Trophoblast cell (in vitro differentiated cells and primary cell): ENCODE measurements around the gene A1CF.
A peak's percentile ranks its signal among the peaks of the same experiment; 100 is the strongest.
"Not testable (repeated sequence)": the region's sequence is repeated elsewhere in the genome, so short reads cannot be mapped to it uniquely, and the experiment has no call there.

Experiments used
- DNase-seq, 2 donors: peaks; one replicate each; pipeline ENCODE4 v3.0.0-alpha.2; 2016
- H2AFZ ChIP-seq: 2 replicates; pipeline ENCODE4 v1.6.1; 2013; ENCODE audit warnings: low read length, moderate library complexity, mild to moderate bottlenecking; ENCODE audit not compliant: insufficient read depth, poor library complexity
- H2AK5ac ChIP-seq: 2 replicates; pipeline ENCODE4 v1.6.1; 2013; ENCODE audit warnings: mild to moderate bottlenecking, low read length
- H2BK120ac ChIP-seq: 2 replicates; pipeline ENCODE4 v1.6.1; 2013; ENCODE audit warnings: low read length, mild to moderate bottlenecking, moderate library complexity; ENCODE audit not compliant: insufficient read depth, poor library complexity
- H2BK12ac ChIP-seq: 2 replicates; pipeline ENCODE4 v1.6.1; 2013; ENCODE audit warnings: mild to moderate bottlenecking, low read length, moderate library complexity
- H2BK5ac ChIP-seq: 2 replicates; pipeline ENCODE4 v1.6.1; 2013; ENCODE audit warnings: low read length, low read depth, moderate library complexity, mild to moderate bottlenecking; ENCODE audit not compliant: poor library complexity
- H3K14ac ChIP-seq: 2 replicates; pipeline ENCODE4 v1.6.1; 2013; ENCODE audit warnings: mild to moderate bottlenecking, low read length
- H3K18ac ChIP-seq: 2 replicates; pipeline ENCODE4 v1.6.1; 2013; ENCODE audit warnings: mild to moderate bottlenecking, low read length
- H3K23ac ChIP-seq: 2 replicates; pipeline ENCODE4 v1.6.1; 2013; ENCODE audit warnings: low read length
- H3K27ac ChIP-seq: 2 replicates; pipeline ENCODE4 v1.5.1; 2013; ENCODE audit warnings: low read depth, mild to moderate bottlenecking, inconsistent platforms, low read length, moderate library complexity
- H3K27me3 ChIP-seq: 2 replicates; pipeline ENCODE4 v1.6.1; 2013; ENCODE audit warnings: inconsistent platforms, mild to moderate bottlenecking, low read length, moderate library complexity; ENCODE audit not compliant: insufficient read depth
- H3K36me3 ChIP-seq, 2 experiments: 1 replicate in 1 of 2; 2 replicates in 1 of 2; pipeline ENCODE4 v1.6.1; 2013; ENCODE audit warnings: low read length in 2 of 2, mild to moderate bottlenecking in 2 of 2, moderate library complexity in 1 of 2; ENCODE audit not compliant: insufficient read depth in 2 of 2, control insufficient read depth in 1 of 2
- H3K4ac ChIP-seq: 2 replicates; pipeline ENCODE4 v1.6.1; 2013; ENCODE audit warnings: low read depth, mild to moderate bottlenecking, low read length, moderate library complexity
- H3K4me1 ChIP-seq, 2 experiments: 1 replicate in 1 of 2; 2 replicates in 1 of 2; pipeline ENCODE4 v1.6.1; 2013; ENCODE audit warnings: low read length in 2 of 2, mild to moderate bottlenecking in 2 of 2, moderate library complexity in 1 of 2; ENCODE audit not compliant: insufficient read depth in 2 of 2, control insufficient read depth in 1 of 2
- H3K4me2 ChIP-seq: 2 replicates; pipeline ENCODE4 v1.6.1; 2013; ENCODE audit warnings: inconsistent platforms, mild to moderate bottlenecking, low read length, moderate library complexity
- H3K4me3 ChIP-seq: 2 replicates; pipeline ENCODE4 v1.5.1; 2013; ENCODE audit warnings: mild to moderate bottlenecking, low read depth, low read length, inconsistent platforms
- H3K79me1 ChIP-seq: one replicate; pipeline ENCODE4 v1.6.1; 2013; ENCODE audit warnings: low read length
- H3K79me2 ChIP-seq: 2 replicates; pipeline ENCODE4 v1.6.1; 2013; ENCODE audit warnings: low read length, mild to moderate bottlenecking; ENCODE audit not compliant: control insufficient read depth, insufficient read depth, poor library complexity
- H3K9ac ChIP-seq: 2 replicates; pipeline ENCODE4 v1.6.1; 2013; ENCODE audit warnings: mild to moderate bottlenecking, low read length
- H3K9me3 ChIP-seq: 2 replicates; pipeline ENCODE4 v1.6.1; 2013; ENCODE audit warnings: low read depth, mild to moderate bottlenecking, control low read depth, inconsistent platforms, low read length; ENCODE audit not compliant: insufficient read depth
- H4K12ac ChIP-seq: 2 replicates; pipeline ENCODE4 v1.6.1; 2013; ENCODE audit warnings: low read depth, mild to moderate bottlenecking, low read length, moderate library complexity
- H4K8ac ChIP-seq: 2 replicates; pipeline ENCODE4 v1.6.1; 2013; ENCODE audit warnings: low read depth, mild to moderate bottlenecking, low read length, moderate library complexity
- H4K91ac ChIP-seq: one replicate; pipeline ENCODE4 v1.6.1; 2013; ENCODE audit warnings: low read depth, mild to moderate bottlenecking, low read length, moderate library complexity
- WGBS: extraction: QIAGEN DNeasy Blood & Tissue Kit; methylation state at CpG from one replicate; pipeline ENCODE4 v1.1.7; 2013; ENCODE audit warnings: missing lambda C conversion rate; ENCODE audit not compliant: insufficient read length, insufficient coverage; ENCODE audit errors: extremely low coverage; 5-methylcytosine and 5-hydroxymethylcytosine counted together

A1CF gene

GRCh38 chr10:50794490-50794889 is 90.9 kb downstream of the A1CF start:
- H3K36me3 ChIP-seq: no peaks in the 10 kb centered on the region
- no peak overlapping the region for H2BK12ac ChIP-seq
- no peak overlapping the region for H2AFZ ChIP-seq
- H3K18ac ChIP-seq: no peak overlapping the region
- no peaks in the 10 kb centered on the region for H3K79me2 ChIP-seq
- H4K91ac ChIP-seq: no peak overlapping the region
- H2BK5ac ChIP-seq: no peak overlapping the region
- H3K4me3 ChIP-seq: no peak overlapping the region
- H4K12ac ChIP-seq: no peak overlapping the region
- H3K4me2 ChIP-seq: no peak overlapping the region
- DNase-seq: no peak
- no peaks in the 10 kb centered on the region for H3K79me1 ChIP-seq
- H3K4ac ChIP-seq: no peak overlapping the region
- H2BK120ac ChIP-seq: no peak overlapping the region
- H3K23ac ChIP-seq: no peak overlapping the region
- H3K27me3 ChIP-seq: no peaks in the 10 kb centered on the region
- H3K27ac ChIP-seq: no peak overlapping the region
- H4K8ac ChIP-seq: no peak overlapping the region
- no peaks in the 10 kb centered on the region for H3K9me3 ChIP-seq
- H3K14ac ChIP-seq: no peak overlapping the region
- no peak overlapping the region for H3K9ac ChIP-seq
- no peak overlapping the region for H2AK5ac ChIP-seq
- H3K4me1 ChIP-seq: no peaks in the 10 kb centered on the region

DNA sequence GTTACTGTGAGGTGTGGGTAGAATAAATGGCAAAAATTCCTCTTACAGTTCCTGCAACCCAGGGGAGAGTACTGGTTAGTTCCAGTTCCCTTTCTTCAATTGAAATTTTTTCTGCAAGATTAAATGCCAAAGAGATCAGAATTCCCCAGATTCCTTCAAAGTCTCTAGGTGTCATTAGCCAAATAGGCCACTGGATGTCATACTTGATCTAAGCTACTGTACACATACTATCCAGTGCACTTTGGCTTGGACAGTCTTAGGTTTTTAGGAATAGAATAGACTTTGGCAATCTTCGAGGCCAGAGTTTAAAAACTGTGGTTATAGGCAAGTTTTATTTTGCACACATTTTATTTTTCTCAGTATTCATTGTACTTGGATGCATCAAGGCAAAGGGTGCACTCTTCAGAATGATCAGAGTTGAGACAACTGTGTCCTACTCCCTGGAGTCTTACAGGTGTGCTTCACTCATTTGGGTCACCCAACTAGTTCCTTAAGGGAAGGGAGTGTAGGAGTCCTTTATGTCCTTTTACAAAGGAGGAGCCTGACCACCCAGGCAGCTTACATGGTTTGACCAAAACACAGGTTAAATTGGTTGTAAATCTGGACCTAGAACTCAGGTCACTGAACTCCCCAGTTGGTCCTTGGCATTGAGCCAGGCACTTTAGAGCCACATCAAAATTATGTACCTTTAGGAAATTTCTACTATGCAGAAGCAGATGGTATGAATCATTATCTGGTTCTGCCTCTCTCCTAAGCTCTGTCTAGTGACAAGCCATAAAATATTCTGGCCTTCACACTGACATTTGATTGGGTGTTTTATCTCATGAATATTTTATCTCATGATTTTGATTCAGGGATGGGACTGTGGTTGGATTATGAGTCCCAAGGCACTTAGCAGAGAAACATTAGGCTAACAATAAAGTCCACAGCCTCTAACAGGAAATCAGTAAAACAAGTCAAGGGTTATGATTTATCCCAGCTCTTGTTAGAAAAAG is 96.2 kb downstream of the A1CF start:
- no peak overlapping the region for H3K4ac ChIP-seq

DNA sequence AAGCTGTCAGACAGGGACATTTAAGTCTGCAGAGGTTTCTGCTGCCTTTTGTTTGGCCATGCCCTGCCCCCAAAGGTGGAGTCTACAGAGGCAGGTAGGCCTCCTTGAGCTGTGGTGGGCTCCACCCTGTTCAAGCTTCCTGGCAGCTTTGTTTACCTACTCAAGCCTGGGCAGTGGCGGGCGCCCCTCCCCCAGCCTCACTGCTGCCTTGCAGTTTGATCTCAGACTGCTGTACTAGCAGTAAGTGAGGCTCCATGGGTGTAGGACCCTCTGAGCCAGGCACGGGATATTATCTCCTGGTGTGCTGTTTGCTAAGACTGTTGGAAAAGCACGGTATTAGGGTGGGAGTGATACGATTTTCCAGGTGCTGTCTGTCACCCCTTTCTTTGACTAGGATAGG is 97.5 kb downstream of the A1CF start:
- not testable (repeated sequence) for H4K8ac ChIP-seq, H4K91ac ChIP-seq, H3K9ac ChIP-seq, H3K4ac ChIP-seq, H2AK5ac ChIP-seq, H3K27me3 ChIP-seq, H3K79me2 ChIP-seq, H3K18ac ChIP-seq, H3K27ac ChIP-seq, H3K4me3 ChIP-seq, H2BK120ac ChIP-seq, H3K4me1 ChIP-seq, H3K9me3 ChIP-seq, H3K79me1 ChIP-seq, H3K4me2 ChIP-seq, H2AFZ ChIP-seq, H3K14ac ChIP-seq, H3K36me3 ChIP-seq, DNase-seq, H2BK12ac ChIP-seq, H2BK5ac ChIP-seq, H4K12ac ChIP-seq, H3K23ac ChIP-seq
- no CpG with 5 or more reads among the region's 5 CpGs for WGBS

More for the DNA sequence above, 96.2 kb downstream of the A1CF start:
- Histone ChIP-seq H2AFZ (no peak overlapping the region), H3K27ac (no peak overlapping the region), H3K27me3 (no peaks in the 10 kb centered on the region), H4K91ac (no peak overlapping the region), H2BK5ac (no peak overlapping the region), H4K12ac (no peak overlapping the region), H3K14ac (no peak overlapping the region), H2BK12ac (no peak overlapping the region), H3K79me2 (no peaks in the 10 kb centered on the region), H3K4me2 (no peak overlapping the region), H3K9me3 (no peaks in the 10 kb centered on the region), H3K4me3 (no peak overlapping the region), H3K18ac (no peak overlapping the region), H3K4me1 (no peaks in the 10 kb centered on the region), H3K36me3 (no peaks in the 10 kb centered on the region), H4K8ac (no peak overlapping the region), H3K9ac (no peak overlapping the region), H3K23ac (no peak overlapping the region), H3K79me1 (no peaks in the 10 kb centered on the region), H2BK120ac (no peak overlapping the region), H2AK5ac (no peak overlapping the region)
- no CpG with 5 or more reads among the region's 1 CpG for WGBS
- peak; percentile 7 to 71 for DNase-seq

GRCh38 chr10:50782017-50782416 is 103.4 kb downstream of the A1CF start:
- not testable (repeated sequence) for DNase-seq

More at GRCh38 chr10:50782017-50782416, 103.4 kb downstream of the A1CF start:
- not testable (repeated sequence) for H3K27me3 ChIP-seq, H3K79me1 ChIP-seq, H3K23ac ChIP-seq, H2AK5ac ChIP-seq, H3K4ac ChIP-seq, H3K9ac ChIP-seq, H3K4me1 ChIP-seq, H2AFZ ChIP-seq, H3K4me2 ChIP-seq, H3K79me2 ChIP-seq, H4K91ac ChIP-seq, H3K18ac ChIP-seq, H3K27ac ChIP-seq, H3K4me3 ChIP-seq, H3K36me3 ChIP-seq, H3K9me3 ChIP-seq, H4K12ac ChIP-seq, H2BK120ac ChIP-seq, H4K8ac ChIP-seq, H2BK12ac ChIP-seq, H3K14ac ChIP-seq, H2BK5ac ChIP-seq
